Psoas muscle (tissue), 8 donors: ENCODE data around the gene BMPR1B. TPM values are rescaled to one million over a fixed set of nuclear protein-coding genes. Genes with fewer than 3 reads are reported as not detected.
"Not testable (repeated sequence)": the region's sequence is repeated elsewhere in the genome, so short reads cannot be mapped to it uniquely, and the experiment has no call there.

ENCODE experiments used
- ATAC-seq, 4 donors: fragments of 200-7000 bp; cut with Tn5 transposase; one replicate each; pipeline ENCODE4 v1.9.1; 2020; ENCODE audit warnings: moderate library complexity in 3 of 4, mild to moderate bottlenecking in 2 of 4
- DNase-seq, 2 donors: peaks; one replicate each; pipeline ENCODE4 v3.0.0-alpha.2; 2020
- H3K27ac ChIP-seq: fragments of 200-600 bp; one replicate; pipeline ENCODE4 v1.8.0; 2022
- H3K27me3 ChIP-seq, 3 donors: fragments of 200-600 bp in 1 of 3; one replicate each; pipeline versions ENCODE4 v1.6.1 to v1.8.0; 2013 to 2022; ENCODE audit warnings: low read length in 2 of 3, mild to moderate bottlenecking in 2 of 3, moderate library complexity in 1 of 3; ENCODE audit not compliant: insufficient read depth in 3 of 3
- H3K36me3 ChIP-seq, 2 donors: fragments of 200-600 bp in 1 of 2; one replicate each; pipeline versions ENCODE4 v1.6.1 to v1.8.0; 2013 to 2022; ENCODE audit warnings: low read depth in 1 of 2, mild to moderate bottlenecking in 1 of 2, moderate library complexity in 1 of 2; ENCODE audit not compliant: insufficient read depth in 1 of 2
- H3K4me1 ChIP-seq: fragments of 200-600 bp; one replicate; pipeline ENCODE4 v1.8.0; 2022
- H3K4me3 ChIP-seq: fragments of 200-600 bp; one replicate; pipeline ENCODE4 v1.8.0; 2022; ENCODE audit warnings: mild to moderate bottlenecking
- H3K9me3 ChIP-seq: fragments of 200-600 bp; one replicate; pipeline ENCODE4 v1.8.0; 2022
- WGBS, 3 donors: extraction: QIAGEN DNeasy Blood & Tissue Kit; methylation state at CpG; one replicate each; pipeline versions ENCODE4 v1.1.6 to v1.1.7; 2013; 5-methylcytosine and 5-hydroxymethylcytosine counted together
- intact Hi-C, 2 donors: fragments of 100-400 bp; cut with DNase I; formaldehyde crosslinking; loops; one replicate each; pipeline versions ENCODE4 v1.11.0 to v1.14.2; 2022
- polyA plus RNA-seq, 3 donors: library from polyadenylated mRNA; stranded (reverse); fragments of 200-250 nt; gene quantifications; one replicate each; pipeline ENCODE4 v1.2.3, GENCODE V29; 2013
- total RNA-seq, 4 donors: library from RNA; stranded (reverse); fragmentation: NEBNext Ultra II Directional in 2 of 4; extraction: Animal tissue kit (Norgen Biotek cat#: 25700) in 2 of 4; gene quantifications; one replicate each; pipeline versions ENCODE4 v1.2.1 to v1.2.4, GENCODE V29; 2021 to 2023
- TF ChIP-seq, protein P1 (sequence below): fragments of 200-600 bp; IDR thresholded peaks from one replicate; pipeline ENCODE4 v1.8.0; 2022; ENCODE audit warnings: antibody characterized with exemption
- donor health status: healthy with polysubstance abuse.
- donor health status: DM: no; HTN: no; CAD: no; lungs with moderate emphysema.
- donor health status: Bipolar disorder and iron deficiency.
- donor health status: healthy.
- donor health status: DM: yes; HTN: yes; CAD: no.
- donor health status: DM: no; HTN: no; CAD: no.
- donor health status: DM: no; HTN: no; CAD: no.
- donor health status: DM: yes; HTN: yes; CAD: no.

The BMPR1B gene
- total and polyA plus RNA-seq, 7 donors, result 0.26 to 13.0 (median 1.0) TPM

DNA sequence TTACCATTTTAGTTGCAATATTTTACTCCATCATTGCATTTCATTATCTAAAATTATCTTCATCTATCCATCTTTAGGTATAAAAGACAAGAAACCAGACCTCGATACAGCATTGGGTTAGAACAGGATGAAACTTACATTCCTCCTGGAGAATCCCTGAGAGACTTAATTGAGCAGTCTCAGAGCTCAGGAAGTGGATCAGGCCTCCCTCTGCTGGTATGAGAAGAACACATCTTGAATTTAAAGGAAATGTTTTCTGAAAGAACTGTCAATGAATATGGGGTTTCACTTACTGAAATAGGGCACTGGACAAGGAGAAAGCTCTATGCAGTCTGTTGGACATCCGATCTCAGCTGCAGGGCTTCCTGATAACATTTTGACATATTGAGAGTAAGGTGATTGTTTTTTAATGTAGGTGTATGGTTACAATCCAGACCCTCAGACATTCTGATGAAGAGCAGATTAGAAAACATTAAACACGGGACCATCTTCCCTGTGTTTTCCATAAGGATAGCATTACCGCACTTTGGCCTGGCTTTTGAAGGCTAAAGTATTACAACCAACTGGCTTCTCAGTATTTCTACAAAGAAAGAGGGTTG is 367.2 kb downstream of the BMPR1B start:
- TF ChIP-seq, protein P1, sequence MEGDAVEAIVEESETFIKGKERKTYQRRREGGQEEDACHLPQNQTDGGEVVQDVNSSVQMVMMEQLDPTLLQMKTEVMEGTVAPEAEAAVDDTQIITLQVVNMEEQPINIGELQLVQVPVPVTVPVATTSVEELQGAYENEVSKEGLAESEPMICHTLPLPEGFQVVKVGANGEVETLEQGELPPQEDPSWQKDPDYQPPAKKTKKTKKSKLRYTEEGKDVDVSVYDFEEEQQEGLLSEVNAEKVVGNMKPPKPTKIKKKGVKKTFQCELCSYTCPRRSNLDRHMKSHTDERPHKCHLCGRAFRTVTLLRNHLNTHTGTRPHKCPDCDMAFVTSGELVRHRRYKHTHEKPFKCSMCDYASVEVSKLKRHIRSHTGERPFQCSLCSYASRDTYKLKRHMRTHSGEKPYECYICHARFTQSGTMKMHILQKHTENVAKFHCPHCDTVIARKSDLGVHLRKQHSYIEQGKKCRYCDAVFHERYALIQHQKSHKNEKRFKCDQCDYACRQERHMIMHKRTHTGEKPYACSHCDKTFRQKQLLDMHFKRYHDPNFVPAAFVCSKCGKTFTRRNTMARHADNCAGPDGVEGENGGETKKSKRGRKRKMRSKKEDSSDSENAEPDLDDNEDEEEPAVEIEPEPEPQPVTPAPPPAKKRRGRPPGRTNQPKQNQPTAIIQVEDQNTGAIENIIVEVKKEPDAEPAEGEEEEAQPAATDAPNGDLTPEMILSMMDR, result peak; percentile 50
- DNase-seq (no peak), ATAC-seq (peak in 2 of 4 donors; percentile 38 to 53)
- WGBS, 3 donors, result 62 to 70% (median 67%) methylated on average over 4 of the region's 4 CpGs
- H3K27me3 ChIP-seq, result no peaks in the 10 kb centered on the region
- H3K9me3 ChIP-seq, result no peaks in the 10 kb centered on the region
- intact Hi-C loops, result no loop called here
- no peak overlapping the region for H3K27ac ChIP-seq
- no peaks in the 10 kb centered on the region for H3K4me1 ChIP-seq
- no peaks in the 10 kb centered on the region for H3K36me3 ChIP-seq
- no peak overlapping the region for H3K4me3 ChIP-seq

DNA sequence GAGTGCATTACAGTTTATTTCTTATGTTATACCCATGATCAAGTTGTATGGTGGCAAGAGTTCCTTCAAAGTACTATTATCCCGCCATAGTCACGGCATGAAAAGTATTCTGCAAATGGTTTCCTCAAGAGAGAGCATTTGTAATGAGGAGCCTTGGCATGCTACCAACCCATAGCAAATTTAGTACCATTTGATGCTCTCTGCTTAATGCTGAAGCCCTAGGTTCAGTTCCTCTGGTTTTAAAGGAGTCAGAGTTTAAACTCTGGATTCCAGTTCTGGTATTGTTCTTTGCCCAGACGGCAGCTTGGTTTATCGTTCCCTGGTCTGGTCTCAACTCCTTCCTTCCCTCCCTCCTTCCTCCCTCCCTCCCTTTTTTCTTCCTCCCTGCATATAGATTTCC is 371.3 kb downstream of the BMPR1B start:
- Histone ChIP-seq H3K27me3 (no peaks in the 10 kb centered on the region), H3K4me1 (no peaks in the 10 kb centered on the region), H3K9me3 (no peaks in the 10 kb centered on the region), H3K4me3 (no peak overlapping the region), H3K27ac (no peak overlapping the region), H3K36me3 (peaks cover 0 to 11% of the 10 kb centered on the region in 2 donors)
- TF ChIP-seq, protein P1, result no peak
- DNase-seq (no peak), ATAC-seq (no peak)
- intact Hi-C loops, result no loop called here
- WGBS, 3 donors, result 61 to 77% (median 66%) methylated on average over 4 of the region's 4 CpGs

GRCh38 chr4:95129821-95130311 is 372.1 kb downstream of the BMPR1B start:
- H3K36me3 ChIP-seq, result peaks cover 0 to 11% of the 10 kb centered on the region in 2 donors
- peak; percentile 56 to 82 (median 76) for ATAC-seq
- 58 to 66% (median 58%) methylated on average over 7 of the region's 7 CpGs for WGBS, 3 donors
- intact Hi-C loops, result no loop called here
- no peak overlapping the region for H3K4me3 ChIP-seq
- no peak overlapping the region for H3K27ac ChIP-seq
- no peaks in the 10 kb centered on the region for H3K4me1 ChIP-seq
- no peaks in the 10 kb centered on the region for H3K27me3 ChIP-seq
- TF ChIP-seq, protein P1, result no peak
- no peak for DNase-seq
- no peaks in the 10 kb centered on the region for H3K9me3 ChIP-seq

- H3K9me3 ChIP-seq, ATAC-seq, H3K4me1 ChIP-seq, H3K27ac ChIP-seq, H3K27me3 ChIP-seq, intact Hi-C loops, DNase-seq, H3K4me3 ChIP-seq: not testable (repeated sequence)
- H3K36me3 ChIP-seq, result peaks cover 0 to 11% of the 10 kb centered on the region in 2 donors
- 96 to 99% (median 98%) methylated on average over 4 of the region's 4 CpGs for WGBS, 3 donors
Measured at GRCh38 chr4:95134016-95134415, 376.3 kb downstream of the BMPR1B start.

DNA sequence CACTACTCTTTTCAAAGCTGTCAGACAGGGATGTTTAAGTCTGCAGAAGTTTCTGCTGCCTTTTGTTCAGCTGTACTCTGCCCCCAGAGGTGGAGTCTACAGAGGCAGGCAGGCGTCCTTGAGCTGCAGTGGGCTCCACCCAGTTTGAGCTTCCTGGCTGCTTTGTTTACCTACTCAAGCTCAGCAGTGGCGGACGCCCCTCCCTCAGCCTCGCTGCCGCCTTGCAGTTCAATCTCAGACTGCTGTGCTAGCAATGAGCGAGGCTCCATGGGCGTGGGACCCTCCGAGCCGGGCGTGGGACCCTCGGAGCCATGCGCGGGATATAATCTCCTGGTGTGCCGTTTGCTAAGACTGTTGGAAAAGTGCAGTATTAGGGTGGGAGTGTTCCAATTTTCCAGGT is 381.7 kb downstream of the BMPR1B start:
- H3K27ac ChIP-seq, H3K9me3 ChIP-seq, H3K36me3 ChIP-seq, ATAC-seq, H3K4me1 ChIP-seq, intact Hi-C loops, H3K27me3 ChIP-seq, DNase-seq, H3K4me3 ChIP-seq: not testable (repeated sequence)
- WGBS, 3 donors, result 95 to 98% (median 97%) methylated on average over 14 of the region's 14 CpGs

GRCh38 chr4:95141361-95141760 is 383.6 kb downstream of the BMPR1B start:
- no peak overlapping the region for H3K4me3 ChIP-seq
- no peaks in the 10 kb centered on the region for H3K27me3 ChIP-seq
- no peak overlapping the region for H3K27ac ChIP-seq
- no peaks in the 10 kb centered on the region for H3K4me1 ChIP-seq
- WGBS, 3 donors, result 45 to 54% (median 50%) methylated on average over 5 of the region's 5 CpGs
- H3K36me3 ChIP-seq, result no peaks in the 10 kb centered on the region
- intact Hi-C loops, result no loop called here
- H3K9me3 ChIP-seq, result no peaks in the 10 kb centered on the region
- no peak for DNase-seq
- no peak for ATAC-seq
- TF ChIP-seq, protein P1, result no peak
